HG03064 (cell line): ENCODE measurements around the gene JPT2.
"Not testable (repeated sequence)": the region's sequence is repeated elsewhere in the genome, so short reads cannot be mapped to it uniquely, and the experiment has no call there.

ENCODE experiments used
- ATAC-seq: cut with Tn5 transposase; IDR thresholded peaks from one replicate; pipeline ENCODE4 v1.9.1; 2021; ENCODE audit warnings: low read depth; ENCODE audit not compliant: unreplicated experiment

The JPT2 gene

DNA sequence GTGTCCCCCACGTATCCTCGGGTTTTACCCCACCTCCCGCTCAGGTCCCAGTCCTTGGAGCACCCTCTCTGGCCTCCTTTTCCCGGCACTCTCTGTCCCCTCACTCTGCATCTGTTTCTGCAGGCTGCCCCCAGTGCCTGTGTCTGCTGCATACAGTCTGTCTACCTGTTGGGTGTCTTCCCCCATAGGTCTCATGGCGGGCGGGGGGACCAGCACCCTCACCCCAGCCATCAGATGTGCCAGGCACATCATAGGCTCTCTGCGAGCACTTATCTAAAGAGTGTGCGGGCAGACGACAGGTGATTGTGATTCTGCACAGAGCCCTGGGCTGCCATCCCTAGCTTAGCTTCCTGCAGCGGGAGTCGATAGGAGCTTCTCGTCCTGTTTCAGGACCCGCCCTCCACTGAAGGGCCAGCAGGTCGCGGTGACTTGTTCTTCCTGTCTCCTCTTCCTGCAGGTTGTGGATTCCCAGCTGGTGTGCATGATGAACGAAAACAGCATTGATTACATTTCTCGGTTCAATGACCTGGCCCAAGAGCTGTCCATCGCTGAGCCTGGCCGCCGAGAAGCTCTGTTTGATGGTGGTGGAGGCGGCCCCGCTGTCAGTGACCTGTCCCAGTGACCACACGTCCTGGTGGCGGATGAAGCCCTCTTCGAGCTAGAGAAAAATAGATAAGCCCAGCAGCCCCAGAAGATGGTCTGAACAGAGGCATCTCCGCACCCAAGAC, 4.5 kb upstream of the JPT2 start:
- no peak for ATAC-seq

DNA sequence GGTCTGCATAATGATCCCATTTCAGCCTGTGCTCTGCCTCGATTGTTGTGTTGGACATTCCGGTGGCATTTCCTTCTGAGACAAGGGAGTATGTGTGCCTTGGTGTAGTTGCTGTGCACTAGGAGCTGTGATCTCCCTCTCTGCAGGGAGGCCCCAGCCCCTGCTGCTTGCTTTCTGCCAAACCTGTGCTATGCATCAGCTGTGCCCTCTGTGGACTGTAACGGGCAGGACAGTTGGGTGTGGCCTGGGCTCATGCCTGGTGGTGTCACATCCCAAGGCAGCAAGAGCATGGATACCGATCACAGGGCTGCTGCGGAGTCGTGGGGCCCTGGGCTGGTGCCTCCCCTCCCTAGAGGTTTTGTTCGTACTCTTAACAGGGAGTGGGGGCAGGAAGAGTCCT, 3.8 kb upstream of the JPT2 start:
- no peak for ATAC-seq

DNA sequence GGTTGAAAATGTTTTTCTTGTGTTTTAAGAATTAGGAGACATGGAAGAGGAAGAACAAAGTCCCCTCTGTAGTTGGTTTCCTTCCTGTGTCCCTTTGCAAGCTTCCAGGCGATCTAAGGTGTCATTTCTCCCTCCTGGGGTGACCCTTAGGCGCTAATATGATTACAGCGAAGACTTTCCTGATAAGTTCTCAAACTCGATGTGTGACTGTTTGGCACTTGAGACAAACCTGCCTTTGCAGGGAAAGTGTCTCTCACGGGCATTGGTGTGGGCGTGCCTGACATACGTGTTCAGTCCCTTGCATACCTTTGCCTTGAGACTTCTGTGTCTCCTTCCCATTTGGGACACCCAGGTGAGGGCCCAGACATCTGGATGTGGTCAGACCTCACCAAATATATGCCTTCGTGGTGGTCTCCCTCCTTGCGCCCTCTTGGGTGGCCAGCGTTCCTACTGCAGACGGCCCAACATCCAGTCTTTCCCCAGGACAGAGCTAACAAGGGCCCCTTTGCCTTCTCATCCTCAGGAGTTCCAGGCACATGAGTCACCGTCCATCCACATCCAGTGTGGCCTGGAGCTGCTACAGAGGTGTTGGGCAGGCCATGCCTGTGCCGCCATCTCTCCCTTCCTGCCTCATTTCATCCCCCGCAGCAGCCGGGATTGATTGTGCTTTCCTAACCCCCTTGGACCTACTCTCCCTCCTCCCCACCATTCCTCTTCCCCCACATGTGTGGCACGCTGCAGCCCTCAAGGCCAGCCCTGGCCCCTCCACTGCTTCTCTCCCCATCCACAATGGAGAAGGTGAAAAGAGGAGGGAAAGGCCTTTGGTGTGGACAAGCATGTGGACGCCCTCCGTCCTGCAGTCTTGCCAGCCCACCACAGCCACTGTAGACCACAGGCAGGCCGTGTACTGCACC, 3.1 kb upstream of the JPT2 start:
- ATAC-seq = no peak

DNA sequence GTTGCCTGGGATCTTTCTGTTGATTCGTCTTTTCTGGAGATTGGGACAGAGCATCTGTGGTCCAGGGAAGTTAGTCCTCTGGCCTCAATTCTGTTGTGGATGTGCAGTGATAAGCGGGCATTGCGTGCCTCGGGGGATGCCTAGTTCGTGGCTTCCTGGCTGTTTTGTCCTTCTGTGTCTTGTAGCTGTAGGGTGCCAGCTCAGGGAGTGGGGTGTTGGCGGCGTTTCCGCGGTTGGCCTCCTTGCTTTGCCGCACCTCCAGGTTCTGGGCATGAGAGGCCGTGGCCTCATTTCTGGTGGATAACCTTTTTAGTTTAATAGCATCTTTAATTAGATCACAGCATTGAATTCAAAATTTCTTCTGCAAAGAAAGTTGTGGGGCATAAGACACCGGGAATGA, 1.4 kb upstream of the JPT2 start:
- ATAC-seq = no peak

DNA sequence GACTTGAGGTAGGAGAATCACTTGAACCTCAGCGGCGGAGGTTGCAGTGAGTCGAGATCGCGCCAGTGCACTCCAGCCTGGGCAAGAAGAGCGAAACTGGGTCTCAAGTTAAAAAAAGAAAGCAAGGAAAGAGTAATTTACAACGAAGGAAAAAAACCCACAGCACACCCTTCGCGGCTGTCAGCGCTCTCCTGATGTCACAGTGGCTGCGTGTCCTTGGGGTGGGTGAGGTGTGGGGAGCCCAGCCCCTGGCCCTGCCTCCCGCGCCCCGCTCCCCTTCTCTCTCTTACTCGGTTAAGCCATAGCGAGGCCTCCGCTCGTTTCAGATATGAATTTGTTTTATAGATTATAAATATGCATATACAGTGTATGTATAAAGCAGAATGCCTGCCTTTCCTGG, 740 bp upstream of the JPT2 start:
- no peak for ATAC-seq

DNA sequence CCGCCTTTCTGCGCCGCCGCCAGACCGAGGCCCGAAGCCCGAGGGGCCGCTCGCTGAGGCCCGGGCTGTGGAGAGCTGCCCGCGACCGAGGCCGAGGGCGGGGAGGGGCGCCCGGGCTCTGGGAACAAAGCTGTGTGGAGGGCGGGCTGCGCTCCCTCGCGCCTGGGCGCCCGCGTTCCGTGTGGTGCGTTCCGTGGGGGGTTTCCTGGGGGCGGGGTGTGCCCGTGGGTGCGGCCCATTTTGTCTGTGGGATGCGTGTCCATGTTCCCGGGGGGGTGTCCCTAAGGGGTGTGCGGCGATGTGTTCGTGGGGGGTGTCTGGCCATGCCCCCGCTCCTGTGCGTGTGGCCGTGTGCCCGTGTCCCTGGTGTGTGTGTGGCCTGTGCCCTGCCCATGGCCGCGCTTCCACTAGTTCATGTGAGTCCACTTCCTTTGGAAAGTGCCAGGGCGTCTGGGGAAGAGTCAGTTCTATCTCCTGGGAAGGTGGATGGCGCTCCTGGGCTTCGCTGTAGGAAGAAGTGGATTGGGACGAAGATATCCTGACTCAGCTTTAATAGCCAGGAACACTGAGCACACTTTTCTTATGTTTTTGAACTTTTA, 520 bp downstream of the JPT2 start:
- ATAC-seq = peak; percentile 23

DNA sequence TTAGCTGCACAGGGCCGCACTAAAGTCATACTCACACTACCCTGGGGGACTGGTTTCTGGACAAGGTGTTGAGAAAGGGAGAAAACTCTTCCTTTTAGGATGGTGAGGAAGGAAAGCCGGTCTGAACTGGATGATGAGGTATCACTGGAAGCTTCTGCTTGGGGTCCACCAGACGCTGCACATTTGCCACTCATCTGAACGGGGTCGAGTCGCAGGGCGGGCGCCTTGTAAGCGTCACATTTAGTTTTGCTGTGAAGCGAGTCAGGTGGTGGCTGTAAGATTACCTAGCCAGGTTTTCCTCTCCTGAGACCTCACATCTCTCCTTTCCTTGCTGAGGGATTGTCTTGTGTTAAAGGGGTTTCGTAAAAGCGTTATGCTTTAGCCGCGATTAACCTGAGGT, 2.3 kb downstream of the JPT2 start:
- ATAC-seq = no peak

DNA sequence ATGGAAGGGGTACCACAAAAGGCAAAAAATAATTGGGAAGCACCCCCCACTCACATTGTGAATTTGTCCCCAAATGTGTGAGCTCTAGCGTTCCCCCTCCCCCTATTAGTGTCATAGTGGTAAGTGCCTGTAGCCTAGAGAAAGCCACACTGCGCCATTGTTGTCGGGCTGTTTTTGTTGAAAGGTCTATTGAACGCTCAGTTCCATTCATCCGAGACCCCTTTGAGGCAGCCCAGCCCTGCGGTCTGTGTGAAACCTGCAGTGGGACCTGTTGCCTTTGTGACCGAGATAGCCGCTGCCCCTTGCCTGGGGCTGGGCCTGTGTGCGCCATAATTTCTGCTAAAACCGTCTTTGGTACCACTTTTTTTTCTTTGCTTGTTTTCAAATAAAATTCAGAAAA, 3.0 kb downstream of the JPT2 start:
- ATAC-seq = no peak

DNA sequence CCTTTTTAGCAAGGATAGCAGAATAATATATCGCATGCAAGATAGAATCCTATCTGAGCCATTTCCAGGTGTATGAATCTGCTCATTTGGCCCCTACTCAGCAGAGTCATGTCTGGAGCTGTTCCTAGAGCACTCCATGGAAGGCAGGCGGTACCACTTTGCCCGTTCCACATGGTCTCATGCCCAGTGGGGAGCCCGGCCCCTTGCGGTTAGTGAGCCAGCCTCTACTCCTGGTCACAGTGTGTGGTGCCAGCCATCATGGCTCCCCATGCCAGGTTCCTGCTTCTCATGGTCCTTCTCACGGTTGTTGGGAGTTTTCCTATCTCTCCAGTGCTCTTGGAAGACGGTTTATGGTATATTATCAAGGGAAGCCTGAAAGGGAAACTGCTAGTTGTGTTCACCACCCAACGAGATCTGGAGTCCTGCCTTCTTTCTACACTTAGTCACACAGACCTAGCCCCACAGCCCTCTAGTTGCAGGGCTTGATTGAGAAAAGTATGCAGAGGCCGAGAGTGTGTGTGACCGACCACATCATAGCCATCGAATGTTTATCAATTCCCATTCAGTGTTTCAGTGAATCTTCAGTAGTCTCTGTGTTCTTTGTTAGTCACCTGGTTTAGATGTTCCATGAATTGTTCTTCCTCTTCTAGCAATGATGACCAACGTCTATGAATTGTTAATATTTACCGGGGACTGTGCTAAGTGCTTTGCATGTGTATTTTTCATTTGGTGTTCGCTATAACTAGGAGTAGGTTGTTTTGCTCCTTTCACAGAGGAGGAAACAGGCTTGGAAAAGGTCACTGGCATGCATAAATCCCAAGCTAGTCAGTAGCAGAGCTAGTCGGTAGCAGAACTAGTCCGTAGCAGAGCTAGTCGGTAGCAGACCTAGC, 9.6 kb downstream of the JPT2 start:
- no peak for ATAC-seq

DNA sequence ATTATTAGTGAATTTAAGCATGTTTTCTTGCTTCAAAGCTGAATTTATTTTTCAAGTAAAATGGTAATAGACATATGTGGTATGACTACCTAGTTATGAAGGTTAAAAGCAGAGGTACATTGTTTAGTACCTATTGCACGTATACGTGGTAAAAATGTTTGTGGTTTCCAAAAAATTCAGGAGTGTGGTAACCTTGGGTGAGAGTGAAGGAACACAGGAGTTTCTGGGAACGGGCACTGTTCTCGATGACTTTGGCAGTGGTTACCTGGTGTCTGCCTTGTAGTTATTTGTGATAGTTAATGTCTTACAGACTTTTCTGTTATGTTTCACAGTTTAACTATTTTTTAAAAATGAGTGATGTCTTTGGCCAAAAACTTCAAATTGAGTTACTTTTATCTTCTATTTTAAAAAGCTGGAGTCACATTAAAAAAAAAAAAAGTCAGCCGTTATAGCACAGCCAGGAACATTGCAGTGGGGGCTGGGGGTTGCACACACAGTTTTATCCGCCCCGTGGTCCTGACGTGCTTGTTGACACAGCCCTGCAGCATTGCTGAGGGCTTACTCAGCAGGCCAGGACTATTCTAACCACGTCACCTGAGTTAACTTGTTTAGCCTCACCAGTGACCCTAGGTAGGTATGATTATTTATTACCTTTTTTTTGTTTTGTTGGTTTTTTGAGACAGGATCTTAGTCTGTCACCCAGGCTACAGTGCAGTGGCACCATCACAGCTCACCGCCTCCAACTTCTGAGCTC, 10.9 kb downstream of the JPT2 start:
- ATAC-seq = no peak

DNA sequence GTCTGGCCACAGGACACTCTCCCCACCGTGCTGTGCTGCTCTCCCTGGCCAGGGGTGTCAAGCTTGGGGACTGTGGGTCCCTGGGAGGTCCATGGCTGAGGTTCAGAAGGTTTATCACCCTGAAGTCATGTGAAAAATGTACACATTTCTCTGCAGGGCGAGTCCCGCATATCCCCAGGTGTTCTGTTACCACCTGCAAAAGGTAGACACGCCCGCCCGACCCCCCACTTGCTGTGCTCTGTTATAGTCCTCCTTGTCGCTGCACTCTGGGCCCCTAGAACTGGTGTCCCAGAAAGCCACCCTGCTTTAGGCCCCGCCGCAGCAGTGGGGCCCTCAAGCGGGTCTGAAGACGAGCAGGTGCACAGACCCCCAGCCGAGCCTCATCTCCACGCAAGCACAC, 11.8 kb downstream of the JPT2 start:
- ATAC-seq = no peak

DNA sequence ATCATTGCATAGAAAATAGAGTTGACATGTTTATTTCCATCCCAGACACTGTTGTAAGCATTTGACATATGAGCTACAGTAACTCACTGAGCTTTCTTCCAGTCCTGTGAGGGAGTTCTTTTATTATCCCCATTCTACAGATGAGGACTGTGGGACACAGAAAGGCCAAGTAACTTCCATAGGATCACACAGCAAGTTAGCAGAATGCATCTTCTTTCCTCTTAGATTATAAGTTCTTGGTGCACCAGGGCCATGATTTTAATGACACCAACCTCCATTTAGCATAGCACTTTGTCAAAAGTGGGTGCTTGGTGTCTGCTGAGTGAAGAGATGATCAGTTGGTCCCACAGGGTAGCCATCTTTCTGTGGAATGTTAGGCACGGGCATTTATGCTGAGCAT, 12.7 kb downstream of the JPT2 start:
- no peak for ATAC-seq

DNA sequence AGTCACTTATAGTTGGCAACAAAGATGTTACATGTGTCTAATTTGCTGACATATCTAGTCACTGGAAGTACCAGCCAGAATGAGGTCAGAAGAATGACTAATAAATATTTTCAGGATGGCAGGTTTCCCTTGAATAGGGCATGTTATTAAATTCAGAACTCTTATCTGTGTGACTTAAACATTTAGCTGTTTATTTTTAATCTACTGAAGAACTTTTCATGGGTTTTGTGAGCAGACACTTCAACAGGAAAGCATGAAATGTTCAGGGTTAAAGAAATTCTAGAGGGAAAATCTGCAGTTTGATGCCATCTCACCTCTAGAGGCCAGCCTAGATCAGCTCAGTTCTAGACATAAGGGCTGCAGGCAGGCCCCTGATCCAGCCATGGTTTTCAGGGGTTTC, 13.2 kb downstream of the JPT2 start:
- no peak for ATAC-seq

DNA sequence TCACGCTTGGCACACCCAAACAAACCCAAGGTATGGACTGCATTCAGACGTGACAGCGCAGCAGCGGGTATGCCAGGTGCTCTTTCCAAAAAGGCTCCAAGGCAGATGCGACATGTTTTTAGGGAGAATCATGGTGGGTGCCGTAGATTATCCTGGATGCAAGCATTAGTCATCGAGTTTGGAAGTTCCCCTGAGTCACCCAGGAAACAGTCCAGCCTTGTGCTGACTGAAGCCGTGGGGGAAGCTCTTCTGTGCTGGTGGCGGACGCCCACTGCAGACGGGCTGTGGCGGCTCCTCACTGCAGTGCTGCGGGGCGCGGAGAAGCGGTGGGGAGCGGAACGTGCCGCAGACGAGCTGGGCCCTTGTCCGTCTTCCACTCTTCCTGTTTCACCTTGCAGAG, 13.9 kb downstream of the JPT2 start:
- ATAC-seq = no peak

DNA sequence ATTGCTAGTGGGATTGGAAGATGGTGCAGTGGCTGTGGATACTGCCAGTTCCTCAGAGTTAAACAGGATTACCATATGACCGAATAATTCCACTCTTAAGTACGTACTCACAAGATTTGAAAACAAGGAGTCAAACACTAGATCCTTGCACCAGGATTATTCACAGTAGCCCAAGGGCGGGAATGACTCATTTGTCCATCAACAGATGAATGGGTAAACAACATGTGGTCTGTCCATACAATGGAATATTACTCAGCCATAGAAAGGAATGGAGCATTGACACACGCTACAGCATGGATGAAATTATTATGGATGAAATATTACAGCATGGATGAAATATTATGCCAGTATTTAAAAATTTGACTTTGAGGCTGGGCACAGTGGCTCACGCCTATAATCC, 18.8 kb downstream of the JPT2 start:
- ATAC-seq = no peak

DNA sequence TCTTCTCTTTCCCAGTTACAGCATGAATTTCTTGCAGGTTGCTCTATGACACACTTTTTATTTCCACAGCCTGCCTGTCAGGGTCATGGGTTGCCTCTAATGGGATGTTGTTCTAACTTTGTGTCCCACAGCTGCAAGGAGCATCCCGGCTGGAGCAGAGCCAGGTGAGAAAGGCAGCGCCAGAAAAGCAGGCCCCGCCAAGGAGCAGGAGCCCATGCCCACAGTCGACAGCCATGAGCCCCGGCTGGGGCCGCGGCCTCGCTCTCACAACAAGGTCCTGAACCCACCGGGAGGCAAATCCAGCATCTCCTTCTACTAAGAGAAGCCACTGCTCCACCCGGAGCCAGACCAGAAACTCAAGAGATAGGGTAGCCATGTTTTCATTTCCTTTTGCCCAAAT, 20.6 kb downstream of the JPT2 start:
- ATAC-seq = no peak

DNA sequence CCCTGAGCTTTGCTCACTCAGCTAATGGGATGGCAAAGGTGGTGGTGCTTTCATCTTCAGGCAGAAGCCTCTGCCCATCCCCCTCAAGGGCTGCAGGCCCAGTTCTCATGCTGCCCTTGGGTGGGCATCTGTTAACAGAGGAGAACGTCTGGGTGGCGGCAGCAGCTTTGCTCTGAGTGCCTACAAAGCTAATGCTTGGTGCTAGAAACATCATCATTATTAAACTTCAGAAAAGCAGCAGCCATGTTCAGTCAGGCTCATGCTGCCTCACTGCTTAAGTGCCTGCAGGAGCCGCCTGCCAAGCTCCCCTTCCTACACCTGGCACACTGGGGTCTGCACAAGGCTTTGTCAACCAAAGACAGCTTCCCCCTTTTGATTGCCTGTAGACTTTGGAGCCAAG, 22.2 kb downstream of the JPT2 start:
- ATAC-seq = no peak

DNA sequence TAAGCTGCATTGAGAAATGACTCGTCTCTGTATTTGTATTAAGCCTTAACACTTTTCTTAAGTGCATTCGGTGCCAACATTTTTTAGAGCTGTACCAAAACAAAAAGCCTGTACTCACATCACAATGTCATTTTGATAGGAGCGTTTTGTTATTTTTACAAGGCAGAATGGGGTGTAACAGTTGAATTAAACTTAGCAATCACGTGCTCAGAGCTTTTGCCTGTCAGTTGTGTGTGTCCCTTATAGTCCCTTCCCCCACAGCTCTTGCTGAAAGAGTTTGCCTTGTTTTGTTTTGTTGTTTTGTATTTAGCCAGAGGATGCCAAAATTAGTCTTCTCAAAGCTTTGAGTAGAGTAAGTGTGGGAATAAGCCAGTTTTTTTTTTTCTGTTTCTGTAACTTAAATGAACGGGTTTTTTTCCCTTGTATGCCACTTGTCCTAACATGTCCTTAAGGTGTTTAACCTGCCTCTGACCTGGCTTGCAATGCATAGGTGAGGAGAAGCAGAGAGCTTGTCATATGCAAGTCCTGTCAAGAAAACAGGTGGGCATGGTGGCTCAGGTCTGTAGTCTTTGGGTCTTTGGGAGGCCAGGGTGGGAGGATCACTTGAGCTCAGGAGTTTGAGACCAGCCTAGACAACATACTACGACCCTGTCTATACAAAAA, 23.3 kb downstream of the JPT2 start:
- ATAC-seq = no peak

DNA sequence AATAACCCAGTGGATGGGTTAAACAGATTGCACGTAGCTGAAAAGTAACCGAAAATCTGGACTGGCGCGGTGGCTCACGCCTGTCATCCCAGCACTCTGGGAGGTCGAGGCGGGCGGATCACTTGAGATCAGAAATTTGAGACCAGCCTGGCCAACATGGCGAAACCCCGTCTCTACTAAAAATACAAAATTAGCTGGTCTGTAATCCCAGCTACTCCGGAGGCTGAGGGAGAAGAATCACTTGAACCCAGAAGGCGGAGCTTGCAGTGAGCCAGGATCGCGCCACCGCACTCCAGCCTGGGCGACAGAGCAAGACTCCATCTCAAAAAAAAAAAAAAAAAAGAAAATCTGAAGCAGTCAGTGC, 27.2 kb downstream of the JPT2 start:
- not testable (repeated sequence) for ATAC-seq
